RWPE1 (cell line): ENCODE results near the gene SPOCK1.

ENCODE experiments used
- CTCF ChIA-PET: fragments of 350-600 bp; sonication (Branson Sonifier 250); formaldehyde crosslinking; extraction: SDS; loops from one replicate; lab custom pipeline; 2021; lab: Yijun Ruan, JAX
- POLR2A ChIA-PET: fragments of 400-600 bp; formaldehyde crosslinking; extraction: SDS; loops from one replicate; lab custom pipeline; 2020; ENCODE audit warnings: antibody characterized with exemption; ENCODE audit not compliant: low non-redundant PET; lab: Yijun Ruan, JAX
- DNase-seq: peaks from one replicate; pipeline ENCODE4 v3.0.0; 2012; ENCODE audit warnings: low spot score
- H3K27ac ChIP-seq: fragments of 450-650 bp; 2 replicates; pipeline ENCODE4 v1.5.1; 2017
- CTCF ChIP-seq: fragments of 450-650 bp; conservative IDR thresholded peaks from 2 replicates; pipeline ENCODE4 v1.5.1; 2017; ENCODE audit warnings: low read depth, mild to moderate bottlenecking

Gene SPOCK1

GRCh38 chr5:137158691-137159090 lies 340.4 kb downstream of the SPOCK1 start:
- TF ChIP-seq CTCF = no peak
- no peak for DNase-seq
- POLR2A ChIA-PET = no interaction called here
- CTCF ChIA-PET = interaction anchor here (0.5 to 0.7 kb wide), 2 partner anchors 63 to 261 kb away, joined by 3 to 4 read pairs; no protein-coding TSS in a partner anchor
- H3K27ac ChIP-seq = no peak overlapping the region

- H3K27ac ChIP-seq = no peak overlapping the region
- CTCF ChIA-PET = interaction anchor here (0.6 kb wide), 1 partner anchor 19 kb away, joined by 3 read pairs; no protein-coding TSS in a partner anchor
- POLR2A ChIA-PET = no interaction called here
- TF ChIP-seq CTCF = no peak
- DNase-seq = no peak
These were observed 342.9 kb downstream of the SPOCK1 start for GRCh38 chr5:137156180-137156579.

- no peak for TF ChIP-seq CTCF
- ChIA-PET POLR2A (no interaction called here), CTCF (no interaction called here)
- H3K27ac ChIP-seq = no peak overlapping the region
- no peak for DNase-seq
These were observed 343.7 kb downstream of the SPOCK1 start for GRCh38 chr5:137155261-137156000.

- POLR2A ChIA-PET = no interaction called here
- no peak overlapping the region for H3K27ac ChIP-seq
- CTCF ChIA-PET = interaction anchor here (0.8 kb wide), 2 partner anchors 35 to 131 kb away, joined by 3 read pairs; no protein-coding TSS in a partner anchor
- no peak for TF ChIP-seq CTCF
- no peak for DNase-seq
These were observed 346.5 kb downstream of the SPOCK1 start for GRCh38 chr5:137152616-137153015.

GRCh38 chr5:137148655-137149054 lies 350.5 kb downstream of the SPOCK1 start:
- POLR2A ChIA-PET = no interaction called here
- no peak for TF ChIP-seq CTCF
- CTCF ChIA-PET = no interaction called here
- no peak overlapping the region for H3K27ac ChIP-seq
- DNase-seq = no peak

GRCh38 chr5:137148159-137148558 lies 351.0 kb downstream of the SPOCK1 start:
- DNase-seq = no peak

More at GRCh38 chr5:137148159-137148558, 351.0 kb downstream of the SPOCK1 start:
- TF ChIP-seq CTCF = no peak
- POLR2A ChIA-PET = no interaction called here
- CTCF ChIA-PET = no interaction called here
- H3K27ac ChIP-seq = no peak overlapping the region
